Thoracic aorta (tissue), 2 donors: ENCODE measurements around the gene EXOC6B. TPM values are rescaled to one million over a fixed set of nuclear protein-coding genes. Genes with fewer than 3 reads are reported as not detected.

Experiments
- ATAC-seq: fragments of 150-250 bp; one replicate; pipeline ENCODE4 v1.8.0; 2017; ENCODE audit warnings: low read depth; ENCODE audit not compliant: insufficient number of reproducible peaks, low FRiP score
- DNase-seq: peaks from one replicate; pipeline ENCODE4 v3.0.0-alpha.2; 2020; ENCODE audit warnings: low spot score
- H3K27ac ChIP-seq, 2 donors: fragments of 200-600 bp; sonication (generic); 1 replicate in 1 of 2; 2 replicates in 1 of 2; pipeline ENCODE4 v1.5.1; 2016; ENCODE audit warnings: mild to moderate bottlenecking in 2 of 2, moderate library complexity in 2 of 2
- H3K27me3 ChIP-seq: fragments of 200-600 bp; sonication (generic); replicated peaks from 2 replicates; pipeline ENCODE4 v1.6.0; 2016; ENCODE audit warnings: mild to moderate bottlenecking; ENCODE audit not compliant: insufficient read depth
- H3K36me3 ChIP-seq: fragments of 200-600 bp; sonication (generic); one replicate; pipeline ENCODE4 v1.5.1; 2016
- H3K4me1 ChIP-seq, 2 donors: fragments of 200-600 bp; sonication (generic); 1 replicate in 1 of 2; 2 replicates in 1 of 2; pipeline versions ENCODE4 v1.5.1 to v1.6.0; 2016; ENCODE audit warnings: low read depth in 2 of 2, mild to moderate bottlenecking in 1 of 2; ENCODE audit not compliant: control insufficient read depth in 1 of 2
- H3K4me3 ChIP-seq: fragments of 200-600 bp; sonication (generic); 2 replicates; pipeline ENCODE4 v1.5.1; 2016; ENCODE audit warnings: mild to moderate bottlenecking
- H3K9me3 ChIP-seq: fragments of 200-600 bp; sonication (generic); 2 replicates; pipeline ENCODE4 v1.5.1; 2016
- total RNA-seq, 2 donors: library from RNA; depleted of rRNA; stranded (reverse); fragments of >200 nt; gene quantifications; one replicate each; pipeline versions ENCODE4 v1.1.0 to v1.2.3, GENCODE V29; 2016
- TF ChIP-seq, protein P1 (sequence below): fragments of 200-600 bp; sonication (generic); IDR thresholded peaks from one replicate; pipeline ENCODE4 v1.5.1; 2019; ENCODE audit warnings: antibody characterized with exemption

EXOC6B gene
- total RNA-seq, 2 donors from 2014 or later: 29.6 to 44.5 TPM

DNA sequence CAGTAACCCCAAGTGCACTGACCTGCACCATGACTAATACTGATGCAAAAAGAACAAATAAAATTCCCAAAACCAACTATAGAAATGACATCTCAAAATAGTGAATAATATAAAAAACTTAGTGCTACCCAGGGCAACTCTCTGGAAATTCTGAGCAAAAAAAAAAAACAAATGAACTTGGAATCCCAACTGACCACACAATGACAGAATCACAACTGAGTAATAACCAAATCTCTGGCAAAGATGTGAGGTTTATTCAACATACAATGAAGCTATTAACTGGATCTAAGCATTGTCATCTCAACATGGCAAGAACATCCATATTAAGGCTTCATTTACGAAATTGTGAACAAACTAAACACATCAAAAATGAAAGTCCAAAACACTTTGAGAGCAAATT lies 22.7 kb downstream of the EXOC6B start:
- DNase-seq (no peak), ATAC-seq (no peak)
- TF ChIP-seq, protein P1, sequence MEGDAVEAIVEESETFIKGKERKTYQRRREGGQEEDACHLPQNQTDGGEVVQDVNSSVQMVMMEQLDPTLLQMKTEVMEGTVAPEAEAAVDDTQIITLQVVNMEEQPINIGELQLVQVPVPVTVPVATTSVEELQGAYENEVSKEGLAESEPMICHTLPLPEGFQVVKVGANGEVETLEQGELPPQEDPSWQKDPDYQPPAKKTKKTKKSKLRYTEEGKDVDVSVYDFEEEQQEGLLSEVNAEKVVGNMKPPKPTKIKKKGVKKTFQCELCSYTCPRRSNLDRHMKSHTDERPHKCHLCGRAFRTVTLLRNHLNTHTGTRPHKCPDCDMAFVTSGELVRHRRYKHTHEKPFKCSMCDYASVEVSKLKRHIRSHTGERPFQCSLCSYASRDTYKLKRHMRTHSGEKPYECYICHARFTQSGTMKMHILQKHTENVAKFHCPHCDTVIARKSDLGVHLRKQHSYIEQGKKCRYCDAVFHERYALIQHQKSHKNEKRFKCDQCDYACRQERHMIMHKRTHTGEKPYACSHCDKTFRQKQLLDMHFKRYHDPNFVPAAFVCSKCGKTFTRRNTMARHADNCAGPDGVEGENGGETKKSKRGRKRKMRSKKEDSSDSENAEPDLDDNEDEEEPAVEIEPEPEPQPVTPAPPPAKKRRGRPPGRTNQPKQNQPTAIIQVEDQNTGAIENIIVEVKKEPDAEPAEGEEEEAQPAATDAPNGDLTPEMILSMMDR: no peak
- H3K36me3 ChIP-seq: no peaks in the 10 kb centered on the region
- peaks cover 0 to 2% of the 10 kb centered on the region in 2 donors for H3K4me1 ChIP-seq
- H3K4me3 ChIP-seq: no peak overlapping the region
- no peaks in the 10 kb centered on the region for H3K9me3 ChIP-seq
- H3K27ac ChIP-seq: no peak overlapping the region
- no peaks in the 10 kb centered on the region for H3K27me3 ChIP-seq

DNA sequence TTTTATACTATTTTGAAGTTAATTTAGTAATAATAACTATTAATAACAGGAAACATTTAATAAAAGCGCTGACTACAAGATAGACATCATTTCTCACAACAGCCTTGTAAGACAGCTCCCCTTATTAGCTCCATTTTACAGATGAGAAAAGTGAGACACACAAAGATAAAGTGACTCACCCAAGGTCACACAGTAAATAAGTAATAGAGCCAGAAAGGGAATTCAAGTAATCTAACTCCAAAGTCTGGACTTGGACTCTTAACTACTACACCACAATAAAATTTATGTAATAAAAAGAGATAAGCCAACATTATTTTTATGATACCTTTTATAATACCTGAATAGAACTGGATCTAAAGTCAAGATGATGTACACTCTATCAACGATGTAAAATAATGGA lies 25.3 kb downstream of the EXOC6B start:
- TF ChIP-seq, protein P1: no peak
- no peak for DNase-seq
- H3K27ac ChIP-seq: no peak overlapping the region
- H3K9me3 ChIP-seq: no peaks in the 10 kb centered on the region
- H3K36me3 ChIP-seq: no peaks in the 10 kb centered on the region
- no peak for ATAC-seq
- no peak overlapping the region for H3K4me3 ChIP-seq
- H3K27me3 ChIP-seq: no peaks in the 10 kb centered on the region
- peaks cover 0 to 6% of the 10 kb centered on the region in 2 donors for H3K4me1 ChIP-seq

DNA sequence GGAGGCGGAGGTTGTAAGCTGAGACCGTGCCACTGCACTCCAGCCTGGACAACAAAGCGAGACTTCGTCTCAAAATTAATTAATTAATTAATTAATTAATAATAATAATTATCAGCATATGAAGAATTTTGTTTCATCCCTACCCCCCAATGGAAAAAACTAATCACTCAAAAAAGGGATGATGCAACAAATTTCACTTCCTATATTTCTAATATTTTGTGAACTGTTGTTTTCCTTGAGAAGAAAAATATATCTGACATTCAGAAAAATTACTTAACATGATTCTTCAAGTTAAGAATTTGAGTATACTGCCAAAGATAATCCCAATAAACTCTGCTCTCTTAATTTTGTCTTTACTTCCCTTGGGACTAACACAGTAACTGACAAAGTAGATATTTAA lies 28.1 kb downstream of the EXOC6B start:
- H3K4me1 ChIP-seq: peaks cover 5 to 21% of the 10 kb centered on the region in 2 donors
- DNase-seq (no peak), ATAC-seq (no peak)
- no peak overlapping the region for H3K4me3 ChIP-seq
- H3K9me3 ChIP-seq: no peaks in the 10 kb centered on the region
- H3K27ac ChIP-seq: no peak overlapping the region
- TF ChIP-seq, protein P1: no peak
- H3K27me3 ChIP-seq: no peaks in the 10 kb centered on the region
- H3K36me3 ChIP-seq: no peaks in the 10 kb centered on the region

DNA sequence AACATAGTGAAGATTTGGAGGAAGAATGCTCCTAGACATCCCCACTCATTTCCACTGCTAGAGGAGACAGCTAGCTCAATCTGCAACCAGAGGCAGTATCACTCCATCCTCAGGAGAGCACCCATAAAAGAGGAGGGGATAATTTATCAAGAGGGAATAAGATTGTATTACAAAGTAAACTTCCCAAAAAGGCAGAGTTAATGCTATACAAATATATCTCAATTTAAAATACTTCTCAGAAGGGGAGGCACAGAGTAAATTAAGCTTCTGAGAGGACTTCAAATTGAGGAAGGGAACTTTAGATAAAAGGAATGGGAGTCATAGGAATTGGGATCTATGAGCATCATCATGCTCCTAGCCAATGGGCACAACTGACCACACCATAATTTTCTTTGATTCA lies 29.1 kb downstream of the EXOC6B start:
- DNase-seq: no peak
- H3K4me1 ChIP-seq: peaks cover 5 to 21% of the 10 kb centered on the region in 2 donors
- H3K27ac ChIP-seq: no peak overlapping the region
- no peaks in the 10 kb centered on the region for H3K9me3 ChIP-seq
- TF ChIP-seq, protein P1: no peak
- H3K4me3 ChIP-seq: no peak overlapping the region
- no peaks in the 10 kb centered on the region for H3K36me3 ChIP-seq
- ATAC-seq: no peak
- no peaks in the 10 kb centered on the region for H3K27me3 ChIP-seq

DNA sequence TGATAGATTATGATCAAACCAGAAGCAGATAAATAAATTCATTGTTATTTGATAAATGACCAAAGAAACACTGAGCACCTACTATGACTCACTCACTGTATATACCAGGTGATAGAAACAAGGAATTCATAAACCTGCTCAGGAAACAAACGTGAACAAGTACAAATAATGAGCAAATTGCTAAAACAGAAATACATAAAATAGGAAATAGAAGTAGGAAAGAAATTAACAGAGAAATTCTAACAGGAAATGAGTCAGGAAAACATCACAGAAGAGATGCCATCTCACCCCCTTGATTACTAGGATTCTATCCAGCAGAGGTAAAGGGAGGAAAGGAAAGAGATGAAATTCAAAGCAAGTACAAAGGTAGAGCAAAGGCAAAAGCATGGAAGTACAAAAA lies 31.3 kb downstream of the EXOC6B start:
- H3K27ac ChIP-seq: no peak overlapping the region
- DNase-seq (no peak), ATAC-seq (no peak)
- peaks cover 5 to 21% of the 10 kb centered on the region in 2 donors for H3K4me1 ChIP-seq
- H3K27me3 ChIP-seq: no peaks in the 10 kb centered on the region
- no peaks in the 10 kb centered on the region for H3K9me3 ChIP-seq
- H3K36me3 ChIP-seq: no peaks in the 10 kb centered on the region
- no peak overlapping the region for H3K4me3 ChIP-seq
- TF ChIP-seq, protein P1: no peak
